Effector memory CD8-positive, alpha-beta T cell (primary cell): ENCODE data around the gene CDH1.
A peak's percentile ranks its signal among the peaks of the same experiment; 100 is the strongest.
"Not testable (repeated sequence)": the region's sequence is repeated elsewhere in the genome, so short reads cannot be mapped to it uniquely, and the experiment has no call there.

ENCODE experiments used
- ATAC-seq: fragments of 150-1000 bp; cut with Tn5 transposase; replicated peaks from 2 replicates; pipeline ENCODE4 v1.10.0; 2021; ENCODE audit warnings: mild to moderate bottlenecking, moderate library complexity
- DNase-seq, 3 experiments: peaks; one replicate each; pipeline ENCODE4 v3.0.0; 2021
- H3K27ac Mint-ChIP-seq, 2 donors: one replicate each; pipeline ENCODE4 v1.8.0; 2022; ENCODE audit warnings: mild to moderate bottlenecking in 2 of 2, mixed read lengths in 2 of 2, moderate library complexity in 2 of 2
- H3K27me3 Mint-ChIP-seq, 2 donors: one replicate each; pipeline ENCODE4 v1.8.0; 2022; ENCODE audit warnings: mixed read lengths in 2 of 2
- H3K36me3 Mint-ChIP-seq: one replicate; pipeline ENCODE4 v1.8.0; 2022; ENCODE audit warnings: mild to moderate bottlenecking, moderate library complexity, mixed read lengths; ENCODE audit not compliant: insufficient read depth
- H3K4me1 Mint-ChIP-seq, 2 donors: one replicate each; pipeline ENCODE4 v1.8.0; 2022; ENCODE audit warnings: low read depth in 2 of 2, mixed read lengths in 2 of 2
- H3K4me3 Mint-ChIP-seq, 2 donors: one replicate each; pipeline ENCODE4 v1.8.0; 2022; ENCODE audit warnings: mild to moderate bottlenecking in 2 of 2, mixed read lengths in 2 of 2, moderate library complexity in 2 of 2
- H3K9me3 Mint-ChIP-seq, 2 donors: one replicate each; pipeline ENCODE4 v1.8.0; 2022; ENCODE audit warnings: mixed read lengths in 2 of 2

CDH1 gene

GRCh38 chr16:68716516-68716915 is 20.6 kb upstream of the CDH1 start:
- not testable (repeated sequence) for H3K27ac Mint-ChIP-seq, ATAC-seq, H3K4me3 Mint-ChIP-seq, DNase-seq, H3K36me3 Mint-ChIP-seq, H3K9me3 Mint-ChIP-seq, H3K4me1 Mint-ChIP-seq
- H3K27me3 Mint-ChIP-seq: peaks cover 12 to 30% of the 10 kb centered on the region in 2 donors

GRCh38 chr16:68717684-68718083 is 19.4 kb upstream of the CDH1 start:
- H3K4me1 Mint-ChIP-seq: peaks cover 0 to 5% of the 10 kb centered on the region in 2 donors
- no peak for ATAC-seq

GRCh38 chr16:68718590-68718989 is 18.5 kb upstream of the CDH1 start:
- ATAC-seq: no peak
- Mint-ChIP-seq H3K9me3 (no peaks in the 10 kb centered on the region), H3K27me3 (peaks cover 0 to 12% of the 10 kb centered on the region in 2 donors), H3K27ac (no peak overlapping the region), H3K36me3 (no peaks in the 10 kb centered on the region), H3K4me1 (peaks cover 0 to 5% of the 10 kb centered on the region in 2 donors), H3K4me3 (no peak overlapping the region)
- no peak for DNase-seq

More at GRCh38 chr16:68717684-68718083, 19.4 kb upstream of the CDH1 start:
- Mint-ChIP-seq H3K27me3 (peaks cover 6 to 21% of the 10 kb centered on the region in 2 donors), H3K9me3 (no peaks in the 10 kb centered on the region), H3K36me3 (no peaks in the 10 kb centered on the region), H3K27ac (no peak overlapping the region), H3K4me3 (no peak overlapping the region)
- no peak for DNase-seq

GRCh38 chr16:68719993-68720489 is 17.1 kb upstream of the CDH1 start:
- Mint-ChIP-seq H3K36me3 (no peaks in the 10 kb centered on the region), H3K27me3 (no peaks in the 10 kb centered on the region), H3K4me3 (no peak overlapping the region), H3K4me1 (peaks cover 0 to 5% of the 10 kb centered on the region in 2 donors), H3K27ac (no peak overlapping the region), H3K9me3 (no peaks in the 10 kb centered on the region)
- DNase-seq: no peak
- no peak for ATAC-seq

- H3K9me3 Mint-ChIP-seq: no peaks in the 10 kb centered on the region
- no peaks in the 10 kb centered on the region for H3K36me3 Mint-ChIP-seq
- H3K4me3 Mint-ChIP-seq: no peak overlapping the region
- H3K27me3 Mint-ChIP-seq: peaks cover 0 to 9% of the 10 kb centered on the region in 2 donors
- no peak for ATAC-seq
- peaks cover 0 to 5% of the 10 kb centered on the region in 2 donors for H3K4me1 Mint-ChIP-seq
- DNase-seq: no peak
- H3K27ac Mint-ChIP-seq: no peak overlapping the region
These were observed 14.7 kb upstream of the CDH1 start for GRCh38 chr16:68722119-68723024.

GRCh38 chr16:68724797-68725196 is 12.3 kb upstream of the CDH1 start:
- H3K27me3 Mint-ChIP-seq: peaks cover 6 to 27% of the 10 kb centered on the region in 2 donors
- H3K36me3 Mint-ChIP-seq: no peaks in the 10 kb centered on the region
- H3K4me3 Mint-ChIP-seq: no peak overlapping the region
- ATAC-seq (no peak), DNase-seq (no peak)
- H3K4me1 Mint-ChIP-seq: peaks cover 0 to 5% of the 10 kb centered on the region in 2 donors
- no peaks in the 10 kb centered on the region for H3K9me3 Mint-ChIP-seq
- no peak overlapping the region for H3K27ac Mint-ChIP-seq

- H3K4me1 Mint-ChIP-seq: no peaks in the 10 kb centered on the region
- H3K27me3 Mint-ChIP-seq: peaks cover 7 to 41% of the 10 kb centered on the region in 2 donors
- no peak overlapping the region for H3K4me3 Mint-ChIP-seq
- ATAC-seq (no peak), DNase-seq (no peak)
- no peaks in the 10 kb centered on the region for H3K36me3 Mint-ChIP-seq
- no peaks in the 10 kb centered on the region for H3K9me3 Mint-ChIP-seq
- H3K27ac Mint-ChIP-seq: no peak overlapping the region
These were observed 8.6 kb upstream of the CDH1 start for GRCh38 chr16:68728523-68728922.

- Mint-ChIP-seq H3K4me1 (no peaks in the 10 kb centered on the region), H3K27ac (no peak overlapping the region), H3K27me3 (peaks cover 21 to 69% of the 10 kb centered on the region in 2 donors), H3K36me3 (no peaks in the 10 kb centered on the region), H3K4me3 (no peak overlapping the region), H3K9me3 (no peaks in the 10 kb centered on the region)
- ATAC-seq: no peak
- DNase-seq: no peak
These were observed 5.5 kb upstream of the CDH1 start for GRCh38 chr16:68731637-68732036.

GRCh38 chr16:68732042-68732680 is 4.9 kb upstream of the CDH1 start:
- Mint-ChIP-seq H3K4me1 (peaks cover 0 to 2% of the 10 kb centered on the region in 2 donors), H3K27ac (no peak overlapping the region), H3K4me3 (no peak overlapping the region), H3K36me3 (no peaks in the 10 kb centered on the region), H3K27me3 (peaks cover 24 to 69% of the 10 kb centered on the region in 2 donors), H3K9me3 (no peaks in the 10 kb centered on the region)
- DNase-seq (no peak), ATAC-seq (no peak)

- Mint-ChIP-seq H3K4me3 (no peak overlapping the region), H3K4me1 (peaks cover 4% of the 10 kb centered on the region in 2 donors), H3K27me3 (peaks cover 29 to 72% of the 10 kb centered on the region in 2 donors), H3K27ac (no peak overlapping the region), H3K9me3 (no peaks in the 10 kb centered on the region), H3K36me3 (no peaks in the 10 kb centered on the region)
- DNase-seq: no peak
- ATAC-seq: no peak
These were observed 4.2 kb upstream of the CDH1 start for GRCh38 chr16:68732741-68733399.

- Mint-ChIP-seq H3K36me3 (no peaks in the 10 kb centered on the region), H3K4me3 (no peak overlapping the region), H3K27me3 (peaks cover 31 to 74% of the 10 kb centered on the region in 2 donors), H3K27ac (no peak overlapping the region), H3K4me1 (peaks cover 4% of the 10 kb centered on the region in 2 donors), H3K9me3 (no peaks in the 10 kb centered on the region)
- ATAC-seq: no peak
- DNase-seq: no peak
These were observed 3.5 kb upstream of the CDH1 start for GRCh38 chr16:68733570-68733969.

GRCh38 chr16:68734782-68735181 is 2.3 kb upstream of the CDH1 start:
- H3K27ac Mint-ChIP-seq: no peak overlapping the region
- DNase-seq (no peak), ATAC-seq (no peak)
- no peaks in the 10 kb centered on the region for H3K36me3 Mint-ChIP-seq
- no peaks in the 10 kb centered on the region for H3K9me3 Mint-ChIP-seq
- peaks cover 31 to 67% of the 10 kb centered on the region in 2 donors for H3K27me3 Mint-ChIP-seq
- no peak overlapping the region for H3K4me3 Mint-ChIP-seq
- H3K4me1 Mint-ChIP-seq: peaks cover 4% of the 10 kb centered on the region in 2 donors

- H3K36me3 Mint-ChIP-seq: no peaks in the 10 kb centered on the region
- H3K27ac Mint-ChIP-seq: no peak overlapping the region
- ATAC-seq (no peak), DNase-seq (no peak)
- peak overlapping the region; percentile 48 to 65 for H3K4me3 Mint-ChIP-seq
- no peaks in the 10 kb centered on the region for H3K9me3 Mint-ChIP-seq
- peaks cover 4% of the 10 kb centered on the region in 2 donors for H3K4me1 Mint-ChIP-seq
- H3K27me3 Mint-ChIP-seq: peaks cover 41 to 85% of the 10 kb centered on the region in 2 donors
These were observed 531 bp upstream of the CDH1 start for GRCh38 chr16:68736561-68736960.
